Activated CD4-positive, CD25-positive, alpha-beta regulatory T cell treated with anti-CD3 and anti-CD28 coated beads, Interleukin-2, amount 50 U/mL, for 16 hours (primary cell): ENCODE measurements around the gene HPX.
A peak's percentile ranks its signal among the peaks of the same experiment; 100 is the strongest.
"Not testable (repeated sequence)": the region's sequence is repeated elsewhere in the genome, so short reads cannot be mapped to it uniquely, and the experiment has no call there.

ENCODE experiments used
- DNase-seq: peaks from one replicate; pipeline ENCODE4 v3.0.0-alpha.2; 2020; ENCODE audit warnings: low read depth, low spot score

HPX gene

GRCh38 chr11:6417907-6418556 lies 22.8 kb downstream of the HPX start:
- DNase-seq = no peak

DNA sequence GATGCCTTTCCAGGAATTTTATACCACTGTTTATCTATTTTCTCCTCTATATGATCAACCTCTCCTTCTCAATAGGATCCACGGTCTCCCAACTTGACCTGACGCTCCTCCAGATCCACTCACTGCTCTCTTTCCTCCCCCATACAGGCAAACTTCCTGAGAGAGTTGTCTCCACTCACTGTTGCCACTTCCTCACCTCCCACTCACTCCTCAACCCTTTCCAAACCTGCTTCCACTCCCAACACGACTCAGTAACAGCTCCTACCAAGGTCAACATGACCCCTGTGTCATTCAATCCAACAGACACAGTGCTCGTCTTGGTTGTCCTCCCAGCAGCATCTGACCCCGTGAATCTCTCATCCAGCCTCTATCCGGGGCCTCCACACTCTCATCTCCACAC lies 25.0 kb downstream of the HPX start:
- no peak for DNase-seq

DNA sequence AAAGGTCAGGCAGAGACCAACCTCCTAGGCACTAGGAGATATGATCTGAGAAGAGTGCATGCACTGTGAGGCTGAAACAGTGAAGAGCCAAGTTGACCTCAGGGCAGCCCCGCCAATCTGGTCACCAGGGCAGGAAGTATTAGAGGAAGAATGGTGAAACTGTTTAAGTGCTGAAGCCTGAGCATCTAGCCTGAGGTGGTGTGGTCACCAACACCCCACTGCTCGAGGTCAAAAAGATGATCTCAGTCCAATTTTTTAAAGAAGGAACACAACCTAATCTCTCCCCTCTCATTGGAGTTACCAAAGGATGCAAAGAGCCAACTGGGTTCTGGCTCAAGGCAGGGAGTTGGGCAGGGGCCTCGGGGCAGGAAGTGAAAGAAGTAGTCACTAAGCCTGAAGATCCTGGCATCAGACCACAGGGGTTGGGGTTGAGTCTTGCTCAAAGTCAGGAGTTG lies 25.9 kb downstream of the HPX start:
- no peak for DNase-seq

DNA sequence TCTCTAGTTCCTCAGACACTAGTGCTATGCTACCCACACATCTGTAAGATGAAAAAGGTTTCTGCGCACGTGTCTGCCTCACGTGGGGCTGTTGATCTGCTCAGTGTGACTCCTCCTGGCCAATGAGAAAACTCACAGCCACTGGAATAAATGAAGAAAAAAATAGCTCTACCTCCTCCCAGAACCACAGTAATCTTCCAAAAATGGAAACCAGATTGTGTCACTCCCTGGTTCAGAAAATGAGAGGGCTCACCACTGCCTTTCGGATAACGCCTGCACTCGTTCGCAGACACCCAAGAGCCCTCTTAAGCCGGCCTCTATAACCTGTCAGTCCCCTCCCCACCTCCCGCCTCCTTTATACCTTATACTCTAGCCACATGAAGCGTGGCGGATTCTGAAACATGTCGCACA lies 27.0 kb downstream of the HPX start:
- peak; percentile 40 for DNase-seq

DNA sequence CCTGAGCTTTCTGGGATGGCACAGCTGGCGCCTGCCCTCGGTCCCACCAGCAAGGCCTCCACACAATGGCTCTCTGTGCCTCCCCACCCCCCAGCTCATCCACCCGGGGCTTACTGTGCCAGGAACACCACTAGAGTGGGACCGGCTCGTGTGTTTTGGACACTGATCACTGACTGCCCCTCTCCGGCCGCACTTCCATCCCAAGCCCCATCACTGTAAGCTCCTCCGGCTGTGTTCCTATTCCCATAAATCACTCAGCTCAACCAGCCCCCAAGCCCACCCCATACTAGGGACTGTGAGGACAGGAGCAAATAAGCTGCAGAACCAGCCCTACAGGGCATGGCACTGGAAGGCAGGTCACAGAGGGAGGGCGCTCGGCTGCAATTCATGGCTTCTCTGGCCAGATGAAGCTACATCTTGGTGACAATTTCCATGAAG lies 29.2 kb downstream of the HPX start:
- DNase-seq = no peak

GRCh38 chr11:6410695-6411430 lies 29.9 kb downstream of the HPX start:
- DNase-seq = no peak

DNA sequence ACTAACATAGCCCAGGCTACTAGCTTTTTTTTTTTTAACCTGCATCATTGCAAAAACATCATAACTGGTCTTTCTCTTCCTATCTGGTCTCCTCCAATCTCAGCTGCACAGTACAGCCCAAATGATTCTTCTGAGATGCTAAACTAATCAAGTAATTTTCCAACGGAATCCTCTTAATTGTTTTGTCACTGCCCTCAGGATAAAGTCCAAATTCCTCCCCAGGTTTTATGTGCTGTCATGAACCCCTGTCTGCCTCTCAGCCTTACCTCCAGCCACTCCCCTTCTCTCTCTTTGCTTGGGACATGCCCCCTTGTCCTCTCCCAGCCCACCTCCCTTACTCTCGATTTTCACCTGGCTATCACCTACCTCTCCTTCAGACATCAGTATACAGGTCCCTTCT lies 34.4 kb downstream of the HPX start:
- DNase-seq = no peak

- no peak for DNase-seq
Measured at GRCh38 chr11:6405846-6406245, 34.9 kb downstream of the HPX start.

- no peak for DNase-seq
Measured at GRCh38 chr11:6405052-6405667, 35.6 kb downstream of the HPX start.

GRCh38 chr11:6404342-6405051 lies 36.3 kb downstream of the HPX start:
- no peak for DNase-seq

DNA sequence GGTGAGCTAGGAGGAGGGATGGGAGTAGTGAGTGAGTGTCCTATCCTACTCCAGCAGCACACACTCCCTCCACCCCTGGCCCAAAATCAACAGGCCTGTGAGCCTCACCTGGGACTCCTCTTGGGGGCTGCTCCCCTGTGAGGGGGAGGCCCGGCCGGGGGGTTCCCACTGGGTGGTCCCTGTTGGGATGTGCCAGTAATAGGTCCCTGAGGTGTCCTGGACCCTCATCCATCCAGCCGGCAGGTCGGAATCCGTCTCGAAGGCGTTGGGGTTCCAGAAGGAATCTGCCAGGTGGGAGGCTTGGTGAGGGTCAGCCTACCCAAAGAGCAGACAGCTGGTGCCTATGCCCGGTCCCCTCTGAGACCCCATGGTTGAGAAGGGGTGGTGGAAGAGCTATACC lies 37.2 kb downstream of the HPX start:
- no peak for DNase-seq

DNA sequence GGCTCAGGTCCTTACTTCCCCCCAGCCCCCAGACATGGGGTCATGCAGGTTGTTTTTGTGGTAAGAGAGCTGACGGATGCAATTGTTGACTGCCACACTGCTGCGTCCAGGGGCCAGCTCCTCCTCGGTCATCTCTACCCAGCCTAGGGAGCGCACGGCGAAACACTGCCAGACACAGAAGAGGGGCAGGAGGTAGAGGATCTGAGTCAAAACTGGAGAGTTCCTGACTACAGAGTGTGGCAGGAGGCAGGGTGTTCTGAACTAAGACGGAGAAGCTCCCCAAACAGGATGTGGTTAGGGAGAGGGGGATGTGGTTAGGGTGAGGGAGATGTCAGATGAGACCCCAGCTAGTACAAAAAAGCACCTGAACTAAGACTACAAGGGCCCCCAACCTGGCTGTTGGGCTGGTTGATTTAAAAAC lies 38.2 kb downstream of the HPX start:
- DNase-seq = peak; percentile 55

GRCh38 chr11:6402061-6402470 lies 38.7 kb downstream of the HPX start:
- no peak for DNase-seq

GRCh38 chr11:6401464-6401863 lies 39.3 kb downstream of the HPX start:
- no peak for DNase-seq

GRCh38 chr11:6400431-6401345 lies 40.1 kb downstream of the HPX start:
- no peak for DNase-seq

- DNase-seq = no peak
Measured at GRCh38 chr11:6397636-6398035, 43.2 kb downstream of the HPX start.

DNA sequence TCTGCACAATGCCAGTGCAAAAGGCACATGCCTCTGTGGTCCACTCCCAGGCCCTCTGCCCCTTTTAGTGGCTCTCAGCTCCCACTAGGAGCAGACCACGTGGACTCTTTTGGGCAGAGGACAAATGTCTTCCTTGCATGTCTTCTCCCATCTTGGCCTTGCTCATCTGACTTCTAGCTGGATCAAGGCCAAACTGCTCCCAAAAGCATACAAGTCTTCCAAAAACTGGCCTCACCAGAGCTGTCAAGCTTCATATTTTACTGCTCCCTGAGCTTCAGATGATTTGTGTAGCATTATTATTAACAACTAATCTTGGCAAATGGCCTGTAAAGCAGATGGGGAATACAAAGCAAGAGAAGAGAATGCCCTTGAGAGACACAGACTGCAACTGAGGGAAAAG lies 43.6 kb downstream of the HPX start:
- no peak for DNase-seq

GRCh38 chr11:6395470-6396060 lies 45.2 kb downstream of the HPX start:
- DNase-seq = no peak

- no peak for DNase-seq
Measured at GRCh38 chr11:6393989-6394670, 46.7 kb downstream of the HPX start.

DNA sequence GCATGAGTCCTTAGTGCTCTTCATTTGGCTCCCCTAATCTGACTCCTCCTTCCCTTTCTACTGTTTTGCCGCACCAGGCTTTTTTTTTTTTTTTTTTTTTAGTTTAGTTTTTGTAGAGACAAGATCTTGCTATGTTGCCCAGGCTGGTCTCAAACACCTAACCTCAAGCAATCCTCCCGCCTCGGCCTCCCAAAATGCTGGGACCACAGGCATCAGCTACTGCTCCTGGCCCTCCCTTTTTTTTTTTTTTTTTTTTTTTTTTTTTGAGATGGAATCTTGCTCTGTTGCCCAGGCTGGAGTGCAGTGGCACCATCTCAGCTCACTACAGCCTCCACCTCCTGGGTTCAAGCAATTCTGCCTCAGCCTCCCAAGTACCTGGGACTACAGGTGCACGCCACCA lies 48.5 kb downstream of the HPX start:
- not testable (repeated sequence) for DNase-seq
